GM12892 (cell line): ENCODE data around the gene TRIM17.

Source experiments
- DNase-seq: peaks from one replicate; pipeline ENCODE4 v3.0.0; 2011; ENCODE audit not compliant: insufficient read length
- FAIRE-seq: peaks from 2 replicates; lab custom pipeline; 2011; peaks lifted over from hg19 to GRCh38; lab: Jason Lieb, UNC
- POLR2A ChIP-seq: IDR thresholded peaks from 2 replicates; pipeline ENCODE4 v1.6.1; 2011; ENCODE audit warnings: low read depth, low read length, control low read depth
- POLR2AphosphoS5 ChIP-seq: IDR thresholded peaks from 2 replicates; pipeline ENCODE4 v1.6.1; 2011; ENCODE audit warnings: low read depth, low read length, control low read depth
- TAF1 ChIP-seq: IDR thresholded peaks from 2 replicates; pipeline ENCODE4 v1.6.1; 2011; ENCODE audit warnings: low read depth, mild to moderate bottlenecking, control low read depth, low read length, borderline replicate concordance

TRIM17 gene

GRCh38 chr1:228373681-228374571, 42.7 kb downstream of the TRIM17 start:
- TF ChIP-seq POLR2AphosphoS5: no peak
- FAIRE-seq (no peak), DNase-seq (peak; percentile 18)

- FAIRE-seq (no peak), DNase-seq (peak; percentile 27)
- TF ChIP-seq POLR2A (no peak), TAF1 (no peak), POLR2AphosphoS5 (no peak)
Observed at GRCh38 chr1:228373004-228373680, 43.5 kb downstream of the TRIM17 start.

GRCh38 chr1:228372183-228373003, 44.3 kb downstream of the TRIM17 start:
- TF ChIP-seq POLR2A: no peak
- no peak for TF ChIP-seq POLR2AphosphoS5
- TF ChIP-seq TAF1: no peak
- FAIRE-seq (no peak), DNase-seq (peak; percentile 26)

- FAIRE-seq: no peak
- TF ChIP-seq TAF1 (no peak), POLR2A (no peak), POLR2AphosphoS5 (no peak)
- peak; percentile 27 for DNase-seq
Observed at GRCh38 chr1:228371741-228372182, 44.9 kb downstream of the TRIM17 start.

- peak; percentile 24 for DNase-seq
- TF ChIP-seq POLR2AphosphoS5: no peak
- no peak for TF ChIP-seq TAF1
- no peak for TF ChIP-seq POLR2A
- FAIRE-seq: no peak
Observed at GRCh38 chr1:228370941-228371740, 45.5 kb downstream of the TRIM17 start.

GRCh38 chr1:228370439-228370940, 46.2 kb downstream of the TRIM17 start:
- FAIRE-seq (no peak), DNase-seq (peak; percentile 19)
- TF ChIP-seq POLR2A: no peak
- no peak for TF ChIP-seq POLR2AphosphoS5
- TF ChIP-seq TAF1: no peak

GRCh38 chr1:228369608-228370438, 46.8 kb downstream of the TRIM17 start:
- peak; percentile 23 for DNase-seq

GRCh38 chr1:228368801-228369607, 47.7 kb downstream of the TRIM17 start:
- peak; percentile 16 for DNase-seq
- no peak for FAIRE-seq
- TF ChIP-seq TAF1 (no peak), POLR2AphosphoS5 (no peak), POLR2A (no peak)

More at GRCh38 chr1:228369608-228370438, 46.8 kb downstream of the TRIM17 start:
- TF ChIP-seq TAF1: no peak
- no peak for TF ChIP-seq POLR2A
- FAIRE-seq: no peak

- peak; percentile 56 for DNase-seq
- no peak for TF ChIP-seq POLR2AphosphoS5
- no peak for TF ChIP-seq TAF1
- TF ChIP-seq POLR2A: no peak
- FAIRE-seq: no peak
Observed at GRCh38 chr1:228367798-228368791, 48.6 kb downstream of the TRIM17 start.
